ENCODE measurements around the gene SLC12A3.

SLC12A3 gene

GRCh38 chr16:56939801-56940200 is 74.8 kb downstream of the SLC12A3 start:
- no peaks in the 10 kb centered on the region for H3K27me3 ChIP-seq (ENCODE audit: insufficient read depth, low read length, poor library complexity)
- no peaks in the 10 kb centered on the region for H3K9me3 ChIP-seq (ENCODE audit: insufficient read depth, low read length, severe bottlenecking)
- H4K20me1 ChIP-seq (ENCODE audit: insufficient read depth, low read length) = peaks cover 13% of the 10 kb centered on the region; the same call in 1 of the 2 replicates
- H3K9ac ChIP-seq (ENCODE audit: low read depth, low read length) = no peak overlapping the region
- TF ChIP-seq EZH2 (IDR thresholded peaks at IDR 0.05; ENCODE audit: borderline replicate concordance, low read depth, low read length, severe bottlenecking) (no peak), CTCF (IDR thresholded peaks at IDR 0.05; ENCODE audit: borderline replicate concordance, extremely low read depth, low read length, poor library complexity, severe bottlenecking) (no peak)
- H3K4me3 ChIP-seq (ENCODE audit: low read depth in 1 of 2, low read length in 2 of 2) = no peak overlapping the region
- H3K79me2 ChIP-seq (ENCODE audit: insufficient read depth, low read length) = peaks cover 37% of the 10 kb centered on the region
- H3K4me1 ChIP-seq (ENCODE audit: insufficient read depth, low read length) = peaks cover 24% of the 10 kb centered on the region
- no peak for ATAC-seq (ENCODE audit: insufficient read depth, low read depth)
- no peak for DNase-seq
- H2AFZ ChIP-seq (ENCODE audit: low read depth, low read length) = no peak overlapping the region
- H3K36me3 ChIP-seq (ENCODE audit: insufficient read depth, low read length) = peaks cover 99% of the 10 kb centered on the region
- no peak overlapping the region for H3K4me2 ChIP-seq (ENCODE audit: insufficient read depth, low read length)
- H3K27ac ChIP-seq (ENCODE audit: low read length) = no peak overlapping the region

DNA sequence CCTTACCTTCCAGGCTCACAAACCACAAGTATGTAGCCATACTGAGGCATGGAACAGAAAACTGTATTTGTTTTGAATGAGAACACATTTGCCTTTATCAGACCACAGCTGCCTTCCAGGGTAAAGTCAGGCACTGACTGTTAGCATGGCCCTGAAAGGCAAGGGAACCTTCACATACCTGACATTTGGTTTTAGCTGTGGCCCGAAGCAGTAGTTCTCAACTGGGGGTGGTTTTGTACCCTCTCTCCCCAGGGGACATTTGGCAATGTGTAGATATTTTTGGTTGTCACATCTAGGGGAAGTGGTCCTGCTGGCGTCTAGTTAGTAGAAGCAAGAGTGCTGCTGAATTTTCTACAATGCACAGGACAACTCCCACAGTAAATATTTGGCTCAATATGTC is 76.1 kb downstream of the SLC12A3 start:
- no peaks in the 10 kb centered on the region for H3K9me3 ChIP-seq (ENCODE audit: insufficient read depth, low read length, severe bottlenecking)
- H3K27ac ChIP-seq (ENCODE audit: low read length) = no peak overlapping the region
- no peak overlapping the region for H3K9ac ChIP-seq (ENCODE audit: low read depth, low read length)
- no peak overlapping the region for H3K4me2 ChIP-seq (ENCODE audit: insufficient read depth, low read length)
- TF ChIP-seq CTCF (IDR thresholded peaks at IDR 0.05; ENCODE audit: borderline replicate concordance, extremely low read depth, low read length, poor library complexity, severe bottlenecking) (no peak), EZH2 (IDR thresholded peaks at IDR 0.05; ENCODE audit: borderline replicate concordance, low read depth, low read length, severe bottlenecking) (no peak)
- peaks cover 24% of the 10 kb centered on the region for H3K79me2 ChIP-seq (ENCODE audit: insufficient read depth, low read length)
- ATAC-seq (ENCODE audit: insufficient read depth, low read depth) (no peak), DNase-seq (no peak)
- H3K36me3 ChIP-seq (ENCODE audit: insufficient read depth, low read length) = peaks cover 93% of the 10 kb centered on the region
- no peak overlapping the region for H2AFZ ChIP-seq (ENCODE audit: low read depth, low read length)
- H3K4me3 ChIP-seq (ENCODE audit: low read depth in 1 of 2, low read length in 2 of 2) = no peak overlapping the region
- peaks cover 11% of the 10 kb centered on the region for H3K4me1 ChIP-seq (ENCODE audit: insufficient read depth, low read length)
- H3K27me3 ChIP-seq (ENCODE audit: insufficient read depth, low read length, poor library complexity) = no peaks in the 10 kb centered on the region
- peaks cover 8% of the 10 kb centered on the region; the same call in 1 of the 2 replicates for H4K20me1 ChIP-seq (ENCODE audit: insufficient read depth, low read length)

GRCh38 chr16:56941856-56942331 is 76.9 kb downstream of the SLC12A3 start:
- H3K4me2 ChIP-seq (ENCODE audit: insufficient read depth, low read length) = no peak overlapping the region
- no peak overlapping the region for H3K27ac ChIP-seq (ENCODE audit: low read length)
- H3K9me3 ChIP-seq (ENCODE audit: insufficient read depth, low read length, severe bottlenecking) = no peaks in the 10 kb centered on the region
- H4K20me1 ChIP-seq (ENCODE audit: insufficient read depth, low read length) = peaks cover 8% of the 10 kb centered on the region; the same call in 1 of the 2 replicates
- TF ChIP-seq CTCF (IDR thresholded peaks at IDR 0.05; ENCODE audit: borderline replicate concordance, extremely low read depth, low read length, poor library complexity, severe bottlenecking) (no peak), EZH2 (IDR thresholded peaks at IDR 0.05; ENCODE audit: borderline replicate concordance, low read depth, low read length, severe bottlenecking) (no peak)
- H3K27me3 ChIP-seq (ENCODE audit: insufficient read depth, low read length, poor library complexity) = no peaks in the 10 kb centered on the region
- no peak for ATAC-seq (ENCODE audit: insufficient read depth, low read depth)
- DNase-seq = no peak
- H3K36me3 ChIP-seq (ENCODE audit: insufficient read depth, low read length) = peaks cover 85% of the 10 kb centered on the region
- no peak overlapping the region for H2AFZ ChIP-seq (ENCODE audit: low read depth, low read length)
- peaks cover 17% of the 10 kb centered on the region; the same call in 1 of the 2 replicates for H3K79me2 ChIP-seq (ENCODE audit: insufficient read depth, low read length)
- peaks cover 4% of the 10 kb centered on the region; the same call in 1 of the 2 replicates for H3K4me1 ChIP-seq (ENCODE audit: insufficient read depth, low read length)
- no peak overlapping the region for H3K9ac ChIP-seq (ENCODE audit: low read depth, low read length)
- no peak overlapping the region for H3K4me3 ChIP-seq (ENCODE audit: low read depth in 1 of 2, low read length in 2 of 2)
